M059J (cell line): ENCODE measurements around the gene GBE1. TPM values are rescaled to one million over a fixed set of nuclear protein-coding genes. Genes with fewer than 3 reads are reported as not detected.
A peak's percentile ranks its signal among the peaks of the same experiment; 100 is the strongest.

Experiments
- DNase-seq: peaks from one replicate; pipeline ENCODE4 v3.0.0-alpha.2; 2012; ENCODE audit warnings: low read depth
- total RNA-seq: library from RNA; depleted of rRNA; stranded (reverse); fragments of >200 nt; shearing (Covaris generic); gene quantifications from 2 replicates; pipeline ENCODE4 v1.2.3, GENCODE V29; 2014

The GBE1 gene
- total RNA-seq, 1 experiment from 2014 or later = 53.4 TPM

GRCh38 chr3:81753416-81754027, 7.9 kb downstream of the GBE1 start:
- DNase-seq = no peak

- no peak for DNase-seq
Measured at GRCh38 chr3:81752604-81753003, 8.8 kb downstream of the GBE1 start.

- no peak for DNase-seq
Measured at GRCh38 chr3:81749265-81749664, 12.2 kb downstream of the GBE1 start.

- DNase-seq = peak; percentile 39
Measured at GRCh38 chr3:81747280-81747679, 14.2 kb downstream of the GBE1 start.

GRCh38 chr3:81744366-81744765, 17.1 kb downstream of the GBE1 start:
- peak; percentile 88 for DNase-seq

- peak; percentile 92 for DNase-seq
Measured at GRCh38 chr3:81743096-81744025, 18.1 kb downstream of the GBE1 start.

- peak; percentile 29 for DNase-seq
Measured at GRCh38 chr3:81742581-81742980, 18.9 kb downstream of the GBE1 start.

- DNase-seq = peak; percentile 29
Measured at GRCh38 chr3:81741216-81741615, 20.2 kb downstream of the GBE1 start.

- no peak for DNase-seq
Measured at GRCh38 chr3:81740731-81741130, 20.7 kb downstream of the GBE1 start.

- DNase-seq = no peak
Measured at GRCh38 chr3:81735334-81735733, 26.1 kb downstream of the GBE1 start.

- no peak for DNase-seq
Measured at GRCh38 chr3:81734742-81735141, 26.7 kb downstream of the GBE1 start.

- no peak for DNase-seq
Measured at GRCh38 chr3:81732642-81733041, 28.8 kb downstream of the GBE1 start.

- DNase-seq = peak; percentile 70
Measured at GRCh38 chr3:81728766-81729544, 32.5 kb downstream of the GBE1 start.

- peak; percentile 62 for DNase-seq
Measured at GRCh38 chr3:81726735-81727134, 34.7 kb downstream of the GBE1 start.

GRCh38 chr3:81726132-81726531, 35.3 kb downstream of the GBE1 start:
- DNase-seq = peak; percentile 61

GRCh38 chr3:81723732-81724313, 37.6 kb downstream of the GBE1 start:
- DNase-seq = peak; percentile 46

GRCh38 chr3:81718311-81718710, 43.1 kb downstream of the GBE1 start:
- DNase-seq = no peak

- DNase-seq = peak; percentile 27
Measured at GRCh38 chr3:81716870-81717509, 44.5 kb downstream of the GBE1 start.

GRCh38 chr3:81713031-81713430, 48.4 kb downstream of the GBE1 start:
- DNase-seq = no peak

GRCh38 chr3:81709606-81710005, 51.8 kb downstream of the GBE1 start:
- DNase-seq = no peak

GRCh38 chr3:81707996-81708395, 53.4 kb downstream of the GBE1 start:
- no peak for DNase-seq
